ENCODE measurements around the gene ANO6. TPM values are rescaled to one million over a fixed set of nuclear protein-coding genes. Genes with fewer than 3 reads are reported as not detected.
"Not testable (repeated sequence)": the region's sequence is repeated elsewhere in the genome, so short reads cannot be mapped to it uniquely, and the experiment has no call there.

Gene ANO6
- total RNA-seq (10 to 100 TPM; 63.8 to 79.7 TPM), polyA plus RNA-seq (ENCODE audit: insufficient read length in 6 of 6) (10 to 100 TPM; 58.0 to 69.5 (median 64.9) TPM)
- long read RNA-seq, donor 1, full-length matches to known transcripts: 7 of 13 reads
- long read RNA-seq, donor 1, partial matches to known transcripts: 6 of 13 reads
- long read RNA-seq, donor 1, other reads (novel, unspliced or antisense): 0 of 13 reads
- long read RNA-seq, donor 2, full-length matches to known transcripts: 1 of 33 reads
- long read RNA-seq, donor 2, partial matches to known transcripts: 32 of 33 reads
- long read RNA-seq, donor 2, other reads (novel, unspliced or antisense): 0 of 33 reads
- long read RNA-seq, donor 3, full-length matches to known transcripts: 5 of 5 reads
- long read RNA-seq, donor 3, partial matches to known transcripts: 0 of 5 reads
- long read RNA-seq, donor 3, other reads (novel, unspliced or antisense): 0 of 5 reads
- long read RNA-seq, donor 4, partial matches to known transcripts: 11 of 17 reads
- long read RNA-seq, donor 4, other reads (novel, unspliced or antisense): 6 of 17 reads
- long read RNA-seq, donor 5, full-length matches to known transcripts: 4 of 4 reads
- long read RNA-seq, donor 5, partial matches to known transcripts: 0 of 4 reads
- long read RNA-seq, donor 5, other reads (novel, unspliced or antisense): 0 of 4 reads
- long read RNA-seq, donor 6, full-length matches to known transcripts: 5 of 5 reads
- long read RNA-seq, donor 6, partial matches to known transcripts: 0 of 5 reads
- long read RNA-seq, donor 6, other reads (novel, unspliced or antisense): 0 of 5 reads
- long read RNA-seq, donor 7: 0 reads
- long read RNA-seq, donor 8, full-length matches to known transcripts: 6 of 6 reads
- long read RNA-seq, donor 8, partial matches to known transcripts: 0 of 6 reads
- long read RNA-seq, donor 8, other reads (novel, unspliced or antisense): 0 of 6 reads
- long read RNA-seq, donor 9: 0 reads
- long read RNA-seq, donor 10, partial matches to known transcripts: 4 of 7 reads
- long read RNA-seq, donor 10, other reads (novel, unspliced or antisense): 3 of 7 reads
- long read RNA-seq, donor 11, full-length matches to known transcripts: 2 of 2 reads
- long read RNA-seq, donor 11, partial matches to known transcripts: 0 of 2 reads
- long read RNA-seq, donor 11, other reads (novel, unspliced or antisense): 0 of 2 reads
- long read RNA-seq, donor 12, full-length matches to known transcripts: 5 of 5 reads
- long read RNA-seq, donor 12, partial matches to known transcripts: 0 of 5 reads
- long read RNA-seq, donor 12, other reads (novel, unspliced or antisense): 0 of 5 reads

DNA sequence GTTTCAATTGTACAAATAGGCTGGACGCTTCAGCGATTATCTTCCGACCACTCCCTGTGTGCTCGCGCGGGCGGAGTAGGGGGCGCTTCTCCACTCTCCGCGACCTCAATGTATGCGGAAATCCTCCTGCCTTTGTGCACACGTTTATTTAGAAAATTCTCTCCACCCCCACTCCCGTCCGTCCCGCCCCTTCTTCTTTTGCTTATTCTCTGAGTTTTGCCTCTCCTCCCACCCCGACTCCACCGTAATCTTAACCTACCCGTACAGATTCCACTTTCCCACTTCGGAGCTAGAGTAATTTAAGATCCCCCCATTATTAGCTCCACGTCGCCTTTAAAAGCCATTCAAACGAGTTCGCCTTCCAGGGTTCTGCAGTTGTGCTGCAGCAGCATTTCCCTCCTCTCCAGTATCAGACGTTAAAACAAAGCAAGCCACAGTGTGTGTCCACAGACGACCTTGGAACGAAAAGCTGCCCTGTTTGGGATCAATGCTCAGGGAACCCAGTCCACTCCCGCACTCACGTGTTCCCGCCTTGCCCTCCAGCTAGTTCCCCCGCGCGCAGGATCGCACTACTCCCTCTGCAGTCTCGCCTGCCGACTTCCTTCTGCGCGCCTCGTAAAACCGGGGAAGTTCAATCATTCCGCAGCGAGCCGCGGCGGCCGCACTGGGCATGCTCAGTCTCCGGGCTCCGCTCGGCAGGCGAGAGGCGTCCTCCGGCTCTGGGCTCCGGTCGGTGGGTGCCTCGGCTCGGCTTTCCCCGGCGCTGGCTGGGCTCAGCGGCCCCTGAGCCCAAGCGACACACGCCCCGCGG lies at the start of gene ANO6:
TSS of gene ANO6 (plus strand) at position 677 of the 811 bp plus-strand sequence. CDS start 227 bp downstream, outside the sequence.
- intact Hi-C loops (cut with DNase I): loop anchor here in 1 of 2 donors (10.0 kb wide), 1 partner anchor 169 kb away; no protein-coding TSS in a partner anchor
- ATAC-seq: peak; percentile 89

GRCh38 chr12:45168976-45169375 lies 46.9 kb upstream of the ANO6 start:
- DNase-seq (no peak), ATAC-seq (no peak)
- TF ChIP-seq CTCF (IDR thresholded peaks at IDR 0.05): no peak
- Histone ChIP-seq H3K36me3 (no peaks in the 10 kb centered on the region), H3K4me1 (no peaks in the 10 kb centered on the region), H3K27ac (no peak overlapping the region), H3K9me3 (no peaks in the 10 kb centered on the region), H3K4me3 (no peak overlapping the region), H3K27me3 (no peaks in the 10 kb centered on the region)
- intact Hi-C loops (cut with DNase I): no loop called here

More for the DNA sequence above, at the start of gene ANO6:
- H3K36me3 ChIP-seq: no peaks in the 10 kb centered on the region
- no peaks in the 10 kb centered on the region for H3K27me3 ChIP-seq
- H3K27ac ChIP-seq: peak within 1 kb of the TSS; percentile 96 to 98
- H3K9me3 ChIP-seq: no peaks in the 10 kb centered on the region
- peak; percentile 86 to 99 (median 90) for DNase-seq
- peak in 1 of 2 donors; percentile 11 for TF ChIP-seq CTCF (IDR thresholded peaks at IDR 0.05)
- H3K4me3 ChIP-seq: peak within 1 kb of the TSS; percentile 69 to 92
- H3K4me1 ChIP-seq: peaks cover 5 to 46% of the 10 kb centered on the region in 2 donors

GRCh38 chr12:45170456-45171042 lies 45.3 kb upstream of the ANO6 start:
- DNase-seq: peak in 3 of 4 donors; percentile 32 to 79 (median 68)
- intact Hi-C loops (cut with DNase I): loop anchor here in 1 of 2 donors (5.0 kb wide), 1 partner anchor 217 kb away; no protein-coding TSS in a partner anchor

GRCh38 chr12:45173293-45173692 lies 42.6 kb upstream of the ANO6 start:
- Histone ChIP-seq H3K36me3 (peaks cover 0 to 21% of the 10 kb centered on the region in 2 donors), H3K9me3 (peaks cover 0 to 22% of the 10 kb centered on the region in 2 donors)
- intact Hi-C loops (cut with DNase I): loop anchor here in 1 of 2 donors (5.0 kb wide), 1 partner anchor 214 kb away; no protein-coding TSS in a partner anchor
- not testable (repeated sequence) for H3K4me3 ChIP-seq, H3K4me1 ChIP-seq, H3K27me3 ChIP-seq, DNase-seq, H3K27ac ChIP-seq
- ATAC-seq: peak; percentile 56

More at GRCh38 chr12:45170456-45171042, 45.3 kb upstream of the ANO6 start:
- no peak overlapping the region for H3K27ac ChIP-seq
- H3K27me3 ChIP-seq: no peaks in the 10 kb centered on the region
- ATAC-seq: peak; percentile 95
- peak; percentile 92 to 95 for TF ChIP-seq CTCF (IDR thresholded peaks at IDR 0.05)
- no peak overlapping the region for H3K4me3 ChIP-seq
- no peaks in the 10 kb centered on the region for H3K4me1 ChIP-seq
- H3K9me3 ChIP-seq: peaks cover 0 to under 1% of the 10 kb centered on the region in 2 donors
- peaks cover 0 to 13% of the 10 kb centered on the region in 2 donors for H3K36me3 ChIP-seq
